Fibroblast of skin of abdomen (primary cell): ENCODE data around the gene CRISPLD2.
"Not testable (repeated sequence)": the region's sequence is repeated elsewhere in the genome, so short reads cannot be mapped to it uniquely, and the experiment has no call there.

Experiments used
- DNase-seq: peaks from one replicate; pipeline ENCODE4 v3.0.0-alpha.2; 2013

The CRISPLD2 gene

DNA sequence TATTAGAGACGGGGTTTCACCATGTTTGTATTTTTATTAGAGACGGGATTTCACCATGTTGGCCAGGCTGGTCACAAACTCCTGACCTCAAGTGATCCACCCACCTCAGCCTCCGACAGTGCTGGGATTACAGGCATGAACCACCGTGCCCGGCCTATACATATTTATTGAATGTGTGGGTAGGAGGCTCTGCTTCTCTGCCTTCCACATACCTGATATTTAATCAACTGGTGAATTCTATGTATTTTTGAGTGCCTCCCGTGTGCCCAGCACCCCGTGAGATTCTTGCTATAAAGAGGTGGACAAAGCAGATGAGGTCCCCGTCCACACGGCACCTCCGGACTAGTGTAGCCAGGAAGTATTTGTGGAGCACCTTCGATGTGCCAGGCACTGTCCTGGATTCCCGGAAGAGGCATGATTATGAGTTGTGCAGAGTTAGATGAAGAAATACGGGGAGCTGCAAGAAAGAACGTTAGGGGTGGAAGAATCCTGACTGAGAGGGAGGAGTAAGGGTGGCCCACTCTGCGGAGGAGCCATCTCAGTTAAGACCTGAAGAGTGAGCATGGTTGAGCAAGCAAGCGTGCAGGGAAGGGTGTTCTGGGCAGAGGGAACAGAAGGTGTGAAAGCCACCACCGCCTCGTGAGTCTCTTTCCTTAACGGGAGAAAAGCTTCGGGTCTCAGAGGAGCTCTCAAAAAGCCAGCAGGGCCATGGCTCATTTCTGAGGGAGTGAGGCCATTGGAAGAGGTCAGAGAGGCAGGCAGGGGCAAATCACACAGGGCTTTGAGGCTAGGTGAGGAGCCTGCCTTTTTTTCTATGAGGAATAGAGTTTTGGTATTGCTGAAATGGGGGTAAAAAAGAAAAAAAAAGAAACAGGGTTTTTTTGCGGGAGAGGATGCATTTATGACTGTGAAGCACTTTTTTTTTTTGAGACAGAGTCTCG lies 21.2 kb downstream of the CRISPLD2 start:
- DNase-seq = no peak

DNA sequence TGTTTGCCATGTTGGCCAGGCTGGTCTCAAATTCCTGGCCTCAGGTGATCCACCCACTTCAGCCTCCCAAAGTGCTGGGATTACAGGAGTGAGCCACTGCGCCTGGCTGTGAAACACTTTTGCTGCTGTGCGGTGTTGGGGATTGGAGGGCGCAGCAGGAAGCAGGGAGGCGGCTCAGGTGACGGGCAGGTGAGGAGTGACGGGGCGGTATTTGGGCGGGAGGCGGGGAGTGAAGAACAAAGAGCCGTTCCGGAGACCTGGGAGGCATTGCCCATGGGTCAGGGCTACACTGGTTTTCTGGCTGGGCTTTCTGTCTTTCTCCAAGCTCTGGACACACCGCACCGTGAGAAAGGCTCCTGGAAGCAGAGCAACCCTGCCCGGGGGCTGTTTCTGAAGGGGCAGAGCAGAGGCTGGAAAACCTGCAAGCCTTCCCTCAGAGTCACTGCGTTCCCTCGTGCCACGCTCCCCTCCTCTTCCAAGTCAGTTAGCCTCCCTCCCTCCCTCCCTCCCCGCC lies 22.1 kb downstream of the CRISPLD2 start:
- DNase-seq = no peak

DNA sequence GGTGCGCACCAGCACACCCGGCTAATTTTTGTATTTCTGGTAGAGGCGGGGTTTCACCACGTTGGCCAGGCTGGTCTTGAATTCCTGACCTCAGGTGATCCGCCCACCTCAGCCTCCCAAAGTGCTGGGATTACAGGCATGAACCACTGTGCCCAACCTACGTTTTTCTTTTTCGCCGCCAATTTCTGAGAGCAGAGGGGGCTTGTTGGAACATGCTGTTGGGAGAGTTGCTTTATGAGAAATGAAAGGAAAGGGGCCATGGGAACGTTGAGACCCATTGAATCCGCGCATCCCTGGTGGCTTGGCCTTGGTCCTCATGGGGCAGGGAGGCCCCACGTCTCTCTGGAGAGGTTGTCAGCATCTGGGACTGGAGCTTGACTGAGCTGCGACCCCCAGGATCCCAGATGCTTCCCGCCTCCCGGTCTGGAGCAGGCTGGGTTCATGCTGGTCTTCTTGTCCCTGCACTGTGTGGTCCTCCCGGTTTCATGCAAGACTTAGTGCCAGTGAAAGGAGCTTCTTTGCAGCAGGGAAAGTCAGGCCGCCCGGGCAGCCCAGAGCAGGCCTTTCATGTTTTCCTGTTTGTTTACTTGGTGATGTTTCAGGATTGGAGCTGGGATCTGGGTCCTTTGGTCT lies 22.8 kb downstream of the CRISPLD2 start:
- no peak for DNase-seq

DNA sequence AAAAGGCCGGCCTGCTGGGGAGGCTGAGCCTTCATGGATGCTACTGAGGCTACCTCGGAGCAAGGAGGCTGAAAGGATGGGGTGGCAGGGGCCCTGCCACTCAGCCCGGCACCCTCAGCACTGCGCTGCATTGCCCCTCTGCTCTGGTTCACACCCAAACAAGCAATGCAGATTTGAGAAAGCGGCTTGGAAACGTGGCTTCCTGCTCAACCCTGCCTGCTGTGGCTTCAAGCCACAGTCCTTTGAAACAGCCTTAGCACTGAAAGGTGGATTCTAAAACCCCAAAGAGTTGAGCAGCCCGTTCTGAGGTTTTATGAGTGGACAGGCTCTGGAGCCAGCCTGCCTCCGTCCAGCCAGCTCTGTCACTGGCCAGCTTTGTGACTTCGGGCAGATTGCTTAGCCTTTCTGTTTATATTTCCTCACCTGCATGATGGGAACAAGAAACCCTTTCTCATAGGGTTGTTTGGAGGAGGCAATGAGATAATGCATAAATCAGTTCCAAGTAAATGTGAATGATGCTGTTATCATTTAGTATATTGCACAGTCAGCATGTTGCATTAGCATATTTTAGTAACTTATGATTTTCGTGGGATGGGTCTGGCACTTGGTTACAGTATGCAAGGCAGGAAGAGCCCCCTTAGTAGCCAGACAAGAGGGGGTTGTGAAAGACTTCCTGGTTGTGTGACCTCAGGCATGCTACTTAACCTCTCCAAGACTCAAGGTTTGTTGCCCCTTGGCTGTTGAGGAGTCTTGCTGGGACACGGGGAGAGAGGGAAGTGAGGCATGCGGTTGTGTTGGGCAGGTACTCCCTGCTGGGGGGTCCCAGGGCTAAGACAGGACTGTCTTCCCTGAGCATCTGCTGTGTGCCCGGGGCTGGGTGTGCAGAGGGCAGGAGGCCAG lies 23.6 kb downstream of the CRISPLD2 start:
- DNase-seq = no peak

DNA sequence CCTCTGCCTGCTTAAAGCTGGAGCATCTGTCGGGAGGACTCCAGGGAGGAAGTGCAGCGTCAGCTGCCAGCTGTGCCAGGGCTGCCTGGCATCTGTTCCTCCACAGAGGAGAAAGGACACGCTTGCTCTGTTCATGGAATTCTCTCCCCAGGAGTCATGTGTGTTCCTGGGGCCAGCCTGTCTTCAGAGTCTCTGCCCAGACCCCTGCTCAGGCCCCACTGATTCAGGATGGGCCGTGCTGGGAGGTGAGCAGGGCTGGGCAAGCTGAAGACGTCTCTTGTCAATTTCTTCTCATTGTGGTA lies 24.2 kb downstream of the CRISPLD2 start:
- no peak for DNase-seq

DNA sequence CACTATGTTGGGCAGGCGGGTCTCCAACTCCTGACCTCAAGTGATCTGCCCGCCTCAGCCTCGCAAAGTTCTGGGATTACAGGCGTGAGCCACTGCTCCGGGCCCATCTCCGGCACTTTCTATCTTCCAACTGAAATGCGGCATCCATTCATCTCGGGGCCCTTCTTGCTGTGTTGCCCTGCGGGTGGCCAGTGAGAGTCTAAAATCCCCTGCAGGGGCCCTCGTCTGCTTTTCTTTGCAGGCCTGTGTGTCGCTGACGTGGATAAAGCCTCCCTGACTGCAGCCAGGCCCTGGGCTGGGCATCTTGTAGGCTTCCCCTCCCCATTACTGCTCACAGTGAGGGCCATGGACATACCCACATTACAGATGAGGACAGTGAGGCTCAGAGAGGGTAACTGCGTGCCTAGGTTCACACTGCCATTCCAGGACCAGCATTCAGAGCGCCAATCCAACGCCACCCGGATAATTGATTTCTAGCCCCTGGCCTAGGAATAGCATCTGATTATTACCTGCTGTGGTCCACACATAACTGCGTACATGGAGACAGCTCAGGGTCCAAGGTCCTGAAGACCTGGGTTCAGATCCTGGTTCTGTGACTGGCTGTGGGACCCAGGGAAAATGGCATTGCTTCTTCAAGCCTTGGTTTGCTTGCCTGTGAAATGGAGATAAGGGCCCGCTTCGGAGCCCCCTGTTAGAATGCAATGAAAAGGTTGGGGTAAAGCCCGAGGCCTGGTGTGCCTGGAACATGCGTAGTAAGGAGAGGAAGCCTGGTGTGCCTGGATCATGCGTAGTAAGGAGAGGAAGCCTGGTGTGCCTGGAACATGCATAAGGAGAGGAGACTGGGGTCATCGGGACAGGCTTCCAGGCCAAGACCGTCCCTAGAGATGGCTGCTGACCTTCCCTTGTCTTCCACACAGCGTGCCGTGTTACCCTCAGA lies 25.0 kb downstream of the CRISPLD2 start:
- no peak for DNase-seq

DNA sequence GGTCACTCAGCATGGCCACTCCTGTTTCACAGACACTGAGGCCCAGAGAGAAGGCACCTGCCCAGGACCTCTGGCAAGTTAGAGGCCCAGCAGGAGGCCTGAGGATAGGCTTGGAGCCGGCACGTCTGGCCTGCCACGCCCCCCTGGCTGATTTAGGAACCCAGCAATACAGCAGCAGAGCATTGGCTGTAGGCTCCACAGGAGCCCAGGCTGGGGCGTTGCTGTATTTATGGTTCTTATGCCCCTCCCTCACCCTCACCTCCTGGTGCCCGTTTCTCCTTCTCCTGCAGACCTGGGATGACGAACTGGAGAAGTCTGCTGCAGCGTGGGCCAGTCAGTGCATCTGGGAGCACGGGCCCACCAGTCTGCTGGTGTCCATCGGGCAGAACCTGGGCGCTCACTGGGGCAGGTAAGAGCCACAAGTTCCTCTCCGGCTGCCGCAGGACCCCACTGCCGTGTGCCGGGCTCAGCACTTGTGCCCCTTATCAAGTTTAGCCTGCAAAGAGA lies 25.8 kb downstream of the CRISPLD2 start:
- no peak for DNase-seq

DNA sequence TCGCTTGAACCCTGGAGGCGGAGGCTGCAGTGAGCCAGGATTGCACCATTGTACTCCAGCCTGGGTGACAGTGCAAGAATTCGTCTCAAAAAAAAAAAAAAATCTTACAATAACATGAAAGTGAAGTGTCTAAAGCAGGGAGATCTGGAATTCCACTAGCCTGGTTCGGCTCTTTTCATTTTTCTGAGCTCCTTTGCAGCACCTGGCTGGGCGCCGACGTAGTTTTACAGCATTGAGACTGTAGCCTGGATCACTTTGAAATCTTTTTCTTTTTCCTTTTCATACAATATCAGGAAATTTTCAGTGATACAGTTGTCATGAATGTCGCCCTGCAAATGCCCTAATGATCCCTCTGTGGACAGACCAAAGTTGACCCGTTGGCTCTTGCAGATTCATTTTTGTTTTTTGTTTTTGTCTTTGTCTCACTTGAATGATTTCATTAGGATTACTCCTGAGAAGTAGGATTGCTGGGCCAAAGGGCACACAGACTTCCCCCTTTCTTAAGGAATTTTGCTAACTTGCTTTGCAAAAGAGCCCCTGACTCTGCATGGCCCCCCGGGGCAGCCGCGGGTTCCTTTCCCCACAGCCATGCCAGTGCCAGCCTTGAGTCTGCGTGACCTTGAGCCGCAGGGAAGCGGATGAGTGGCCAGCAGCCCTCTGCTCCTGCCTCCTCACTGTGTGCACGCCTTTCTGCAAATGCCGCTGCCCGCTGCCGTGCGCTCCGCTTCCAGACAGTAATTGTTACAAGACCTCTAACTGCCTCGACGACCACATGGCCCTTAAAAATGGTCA lies 28.0 kb downstream of the CRISPLD2 start:
- no peak for DNase-seq

DNA sequence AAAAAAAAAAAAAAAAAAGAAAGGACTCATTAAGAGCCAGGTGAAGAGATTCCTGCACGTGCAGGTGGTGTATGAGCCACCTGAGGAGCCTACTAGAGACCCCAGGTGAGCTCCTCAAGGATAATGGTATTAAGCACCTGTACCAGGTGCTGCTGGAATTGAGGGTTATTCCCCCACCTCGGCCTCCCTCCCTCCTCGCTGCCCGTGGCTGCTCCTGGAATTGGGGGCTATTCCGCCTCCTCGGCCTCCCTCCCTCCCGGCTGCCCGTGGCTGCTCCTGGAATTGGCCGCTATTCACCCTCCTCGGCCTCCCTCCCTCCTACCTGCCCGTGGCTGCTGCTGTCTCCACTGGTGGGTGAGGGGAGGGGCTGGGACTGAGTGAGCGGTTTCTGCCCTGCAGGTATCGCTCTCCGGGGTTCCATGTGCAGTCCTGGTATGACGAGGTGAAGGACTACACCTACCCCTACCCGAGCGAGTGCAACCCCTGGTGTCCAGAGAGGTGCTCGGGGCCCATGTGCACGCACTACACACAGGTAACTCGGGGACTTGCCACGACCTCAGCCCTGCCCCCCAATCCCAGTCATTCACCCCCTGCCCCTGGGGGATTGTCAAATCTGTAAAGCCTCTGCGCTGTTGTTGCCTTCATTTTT lies 29.3 kb downstream of the CRISPLD2 start:
- no peak for DNase-seq

DNA sequence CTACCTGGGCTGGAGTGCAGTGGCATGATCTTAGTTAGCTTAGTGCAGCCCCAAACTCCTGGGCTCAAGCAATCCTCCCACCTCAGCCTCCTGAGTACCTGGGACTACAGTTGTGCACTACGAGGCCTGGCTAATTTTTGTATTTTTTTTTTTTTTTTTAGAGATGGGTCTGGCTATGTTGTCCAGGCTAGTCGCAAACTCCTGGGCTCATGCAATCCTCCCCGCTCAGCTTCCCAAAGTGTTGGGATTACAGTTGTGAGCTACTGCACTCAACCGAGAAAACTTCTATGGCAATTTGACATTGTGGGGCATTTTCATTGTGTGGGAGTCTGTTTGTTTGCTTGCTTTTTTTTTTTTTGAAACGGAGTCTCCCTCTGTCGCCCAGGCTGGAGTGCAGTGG lies 30.0 kb downstream of the CRISPLD2 start:
- DNase-seq = no peak

DNA sequence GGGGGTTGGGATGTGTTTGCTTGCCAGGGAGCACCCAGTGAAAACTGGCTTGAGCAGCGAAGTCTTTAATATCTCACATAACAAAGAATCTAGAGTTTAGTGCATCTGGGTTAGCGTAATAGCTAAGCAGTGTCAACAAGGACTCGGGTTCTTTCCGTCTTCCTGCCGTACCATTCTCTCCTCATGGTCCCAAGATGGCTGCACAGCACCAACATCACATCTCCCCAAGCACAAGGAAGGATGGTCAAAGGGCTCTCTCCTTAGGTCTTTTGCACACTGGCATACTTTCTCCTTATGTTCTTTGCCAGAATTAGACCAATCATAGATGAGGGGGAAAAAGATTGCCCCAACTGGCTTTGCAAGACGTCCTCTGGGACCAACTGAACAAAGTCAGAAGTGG lies 30.9 kb downstream of the CRISPLD2 start:
- no peak for DNase-seq

DNA sequence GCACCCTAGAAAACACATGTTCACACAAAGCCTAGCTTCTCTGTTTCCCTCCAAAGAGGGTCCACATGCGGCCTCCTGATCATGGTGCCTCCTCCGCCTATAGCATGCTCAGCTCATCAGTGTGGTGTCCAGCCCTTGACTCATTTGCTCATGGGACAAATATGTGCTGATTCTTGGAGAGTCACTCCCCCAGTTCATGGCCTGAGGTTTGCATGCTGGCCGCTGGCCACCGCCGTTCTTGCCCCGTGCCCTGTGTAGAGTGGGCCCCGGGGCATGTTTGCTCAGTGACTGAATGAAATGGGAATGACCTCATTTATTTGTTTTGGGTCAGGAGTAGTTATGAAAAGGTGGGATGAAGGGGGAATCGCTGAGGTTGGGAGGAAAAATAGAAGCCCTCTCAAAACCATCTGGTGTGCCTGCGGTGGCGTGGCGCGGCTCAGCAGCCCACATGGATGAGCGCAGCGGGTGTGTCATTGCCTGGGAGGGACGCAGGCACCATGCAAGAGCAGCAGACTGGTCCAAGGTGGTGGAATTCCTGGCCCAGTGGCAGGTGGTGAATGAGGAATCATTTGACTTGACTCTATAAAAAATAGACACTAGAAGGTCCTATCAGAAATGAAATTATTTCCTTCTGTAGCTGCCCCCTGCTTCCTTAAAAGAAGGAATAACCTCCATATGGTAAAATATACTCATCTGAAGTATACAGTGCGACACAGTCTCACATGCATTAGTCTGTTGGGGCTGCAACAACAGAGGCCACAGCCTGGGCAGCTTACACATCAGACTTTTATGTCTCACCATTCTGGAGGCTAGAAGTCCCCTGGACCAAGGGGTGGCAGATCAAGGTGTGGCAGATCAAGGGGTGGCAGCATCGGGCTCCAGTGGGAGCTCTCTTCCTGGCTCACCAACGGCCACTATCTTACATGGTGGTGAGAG lies 31.7 kb downstream of the CRISPLD2 start:
- DNase-seq = peak; percentile 42

DNA sequence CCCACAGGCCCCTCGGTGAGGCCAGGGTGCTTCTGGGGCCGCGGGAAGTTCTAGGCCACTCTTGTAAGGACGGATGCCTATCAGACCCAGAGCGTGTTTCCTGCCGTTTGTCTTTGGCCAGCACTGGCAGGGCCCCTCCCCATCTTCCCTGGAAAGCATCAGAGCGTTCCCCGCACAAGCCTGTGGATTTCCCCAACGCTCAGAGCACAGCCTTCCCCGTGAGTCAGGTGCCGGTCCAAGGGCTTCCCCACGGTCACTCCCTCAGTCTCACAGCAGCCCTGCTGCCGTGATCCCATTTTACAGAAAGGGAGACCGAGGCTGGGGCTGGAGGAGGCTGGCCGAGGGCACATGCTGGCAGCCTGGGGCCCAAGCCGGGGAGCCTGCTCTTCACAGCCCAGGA lies 33.7 kb downstream of the CRISPLD2 start:
- DNase-seq = no peak

DNA sequence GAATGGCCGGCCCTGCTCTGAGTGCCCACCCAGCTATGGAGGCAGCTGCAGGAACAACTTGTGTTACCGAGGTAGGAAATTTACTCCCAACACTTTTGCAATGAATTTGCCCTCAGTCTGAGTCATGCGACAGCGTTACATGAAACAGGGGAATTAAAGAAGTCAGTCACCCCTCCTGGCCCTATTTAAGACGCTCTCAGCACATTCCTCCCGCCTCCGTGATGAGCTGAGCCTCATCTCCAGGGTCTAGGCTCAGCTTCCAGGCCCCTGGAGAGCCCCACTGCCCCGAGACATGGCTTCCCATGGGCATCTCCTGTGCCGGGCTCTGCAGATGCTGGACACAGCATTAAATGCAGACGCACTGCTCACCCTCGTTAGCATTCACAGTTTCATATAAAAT lies 35.0 kb downstream of the CRISPLD2 start:
- peak; percentile 48 for DNase-seq

DNA sequence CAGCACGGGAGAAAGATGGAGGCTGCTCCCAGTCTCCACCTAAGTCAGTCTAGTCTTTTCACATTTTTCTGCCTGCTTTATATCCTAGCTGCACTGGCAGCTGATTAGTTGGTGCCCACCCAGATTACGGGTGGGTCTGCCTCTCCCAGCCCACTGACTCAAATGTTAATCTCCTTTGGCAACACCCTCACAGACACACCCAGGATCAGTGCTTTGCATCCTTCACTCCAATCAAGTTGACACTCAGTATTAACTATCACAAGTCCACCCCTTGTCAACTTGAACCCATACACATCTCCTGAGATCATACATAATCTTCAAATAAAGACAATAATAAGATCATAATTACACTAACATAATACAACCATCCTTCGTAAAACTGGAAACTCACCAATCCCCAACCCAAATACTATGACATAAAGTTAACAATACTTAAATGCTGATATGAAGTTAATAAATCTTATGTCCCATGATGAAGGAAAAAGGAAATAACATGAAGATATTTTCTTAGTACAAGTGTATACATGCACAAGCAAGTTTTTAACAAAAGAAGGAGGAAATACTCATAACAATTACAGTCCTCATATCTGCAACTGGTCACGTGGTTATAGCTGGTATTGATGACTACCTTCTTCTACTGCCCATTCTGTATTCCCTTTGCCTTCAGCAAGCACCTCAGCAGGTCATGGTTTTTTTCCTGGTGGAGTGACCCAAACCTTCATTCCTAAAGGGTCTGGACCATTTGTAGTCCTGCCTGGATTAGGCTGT lies 35.8 kb downstream of the CRISPLD2 start:
- not testable (repeated sequence) for DNase-seq

DNA sequence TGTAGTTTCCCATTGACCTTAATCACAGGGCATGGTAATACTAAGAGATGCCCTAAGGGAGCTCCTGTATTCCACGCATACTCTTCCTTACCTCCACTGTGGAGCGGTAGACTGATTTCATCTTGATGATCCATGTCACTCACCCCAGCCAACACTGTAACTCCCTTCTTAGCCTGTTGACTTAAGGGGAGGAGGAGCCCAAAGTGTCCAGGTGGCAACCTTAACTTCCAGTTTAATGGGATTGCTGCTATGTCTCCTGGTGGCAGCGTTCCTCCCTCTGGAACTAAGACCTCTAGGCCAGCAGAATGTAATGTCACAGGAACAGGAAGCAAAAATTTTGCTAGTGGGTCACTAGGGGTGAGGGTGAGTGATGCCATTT lies 36.4 kb downstream of the CRISPLD2 start:
- DNase-seq = not testable (repeated sequence)

DNA sequence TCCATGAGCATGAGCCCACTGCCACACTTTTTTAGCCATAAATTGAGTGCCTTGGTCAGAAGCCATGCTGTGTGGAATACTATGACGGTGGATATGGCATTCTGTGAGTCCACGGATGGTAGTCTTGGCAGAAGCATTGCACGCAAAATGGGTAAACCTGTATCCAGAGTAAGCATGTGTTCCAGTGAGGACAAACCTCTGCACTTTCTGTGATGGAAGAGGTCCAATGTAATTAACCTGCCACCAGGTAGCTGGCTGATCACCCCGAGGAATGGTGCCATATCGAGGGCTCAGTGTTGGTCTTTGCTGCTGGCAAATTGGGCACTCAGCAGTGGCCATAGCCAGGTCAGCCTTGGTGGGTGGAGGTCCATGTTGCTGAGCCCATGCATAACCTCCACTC lies 37.0 kb downstream of the CRISPLD2 start:
- DNase-seq = not testable (repeated sequence)

DNA sequence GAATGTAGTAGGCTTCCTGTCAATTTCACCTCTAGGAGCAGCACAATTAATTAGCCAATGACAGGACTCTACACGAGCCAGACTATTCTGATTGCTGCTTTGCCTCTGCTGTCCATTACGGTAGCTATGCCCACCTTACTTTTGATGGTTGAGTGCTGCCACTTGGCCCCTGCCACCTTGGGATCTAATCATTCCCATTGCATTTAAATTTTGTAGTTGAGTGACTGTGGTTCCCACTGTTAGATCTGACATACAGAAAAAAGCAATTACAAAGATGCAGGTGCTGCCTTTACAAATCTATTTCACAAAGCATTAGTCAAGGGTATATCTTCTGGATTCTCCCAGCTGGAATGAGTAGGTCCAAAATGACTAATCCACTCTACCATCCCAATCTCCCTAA lies 39.9 kb downstream of the CRISPLD2 start:
- DNase-seq = no peak
